GM12878 (cell line): Measurements from ENCODE around the gene ZG16. TPM values are rescaled to one million over a fixed set of nuclear protein-coding genes. Genes with fewer than 3 reads are reported as not detected.

Experiments used
- ATAC-seq: fragments of 200-7000 bp; cut with Tn5 transposase; 3 replicates; pipeline ENCODE4 v1.9.1; 2020; ENCODE audit warnings: mild to moderate bottlenecking, moderate library complexity
- BruUV-seq: library from RNA; stranded (reverse); fragments of 400-500 nt; replicated peaks from 2 replicates; lab custom pipeline; 2021; lab: Mats Ljungman, UMichigan
- CTCF ChIA-PET: fragments of 300-600 bp; sonication (Branson Sonifier 250); formaldehyde crosslinking; extraction: SDS; loops from one replicate; lab custom pipeline; 2021; ENCODE audit warnings: inconsistent platforms; lab: Yijun Ruan, JAX
- POLR2A ChIA-PET: fragments of 350-600 bp; formaldehyde crosslinking; extraction: SDS; loops from one replicate; lab custom pipeline; 2021; ENCODE audit warnings: inconsistent platforms; lab: Charles Lee
- RAD21 ChIA-PET: fragments of 300-600 bp; sonication (Branson Sonifier 250); formaldehyde crosslinking; loops from one replicate; lab custom pipeline; 2023; ENCODE audit warnings: antibody characterized with exemption; ENCODE audit not compliant: unreplicated experiment; lab: Charles Lee
- SMC1A ChIA-PET: fragments of 300-600 bp; sonication (Branson Sonifier 250); formaldehyde crosslinking; loops from one replicate; lab custom pipeline; 2023; ENCODE audit not compliant: unreplicated experiment, uncharacterized antibody; lab: Charles Lee
- DNase-seq: peaks from one replicate; pipeline ENCODE4 v3.0.0-alpha.2; 2011; ENCODE audit warnings: low read depth, low spot score
- FAIRE-seq: peaks from 3 replicates; lab custom pipeline; 2011; peaks lifted over from hg19 to GRCh38; lab: Jason Lieb, UNC
- H2AFZ ChIP-seq: 2 replicates; pipeline ENCODE4 v1.6.0; 2011; ENCODE audit warnings: low read depth, low read length, control low read depth; ENCODE audit not compliant: control insufficient read depth
- H3K27ac ChIP-seq: 2 replicates; pipeline ENCODE4 v1.5.1; 2011; ENCODE audit warnings: control low read depth; ENCODE audit not compliant: control insufficient read depth, insufficient read depth
- H3K27me3 ChIP-seq, 2 experiments: replicated peaks in 1 of 2; 2 replicates each; pipeline versions ENCODE4 v1.6.0 to v1.6.1; 2011; ENCODE audit warnings: low read length in 1 of 2; ENCODE audit not compliant: control insufficient read depth in 2 of 2, insufficient read depth in 2 of 2
- H3K36me3 ChIP-seq, 2 experiments: 2 replicates each; pipeline ENCODE4 v1.5.1; 2011; ENCODE audit warnings: low read length in 1 of 2; ENCODE audit not compliant: control insufficient read depth in 2 of 2, insufficient read depth in 2 of 2
- H3K4me1 ChIP-seq: 2 replicates; pipeline ENCODE4 v1.6.1; 2011; ENCODE audit warnings: mild to moderate bottlenecking, low read length, moderate library complexity, mixed read lengths; ENCODE audit not compliant: control insufficient read depth, insufficient read depth
- H3K4me2 ChIP-seq: 2 replicates; pipeline ENCODE4 v1.6.0; 2011; ENCODE audit warnings: control low read depth; ENCODE audit not compliant: control insufficient read depth, insufficient read depth
- H3K4me3 ChIP-seq: fragments of 200-600 bp; sonication (generic); 2 replicates; pipeline ENCODE4 v1.5.1; 2016
- H3K79me2 ChIP-seq: 2 replicates; pipeline ENCODE4 v1.6.0; 2011; ENCODE audit warnings: low read length; ENCODE audit not compliant: control insufficient read depth, insufficient read depth
- H3K9ac ChIP-seq: 2 replicates; pipeline ENCODE4 v1.8.0; 2011; ENCODE audit warnings: low read length, control low read depth, mixed read lengths; ENCODE audit not compliant: control insufficient read depth, insufficient read depth
- H3K9me3 ChIP-seq: replicated peaks from 3 replicates; pipeline ENCODE4 v1.5.1; 2011; ENCODE audit warnings: mild to moderate bottlenecking, low read length; ENCODE audit not compliant: control insufficient read depth, insufficient read depth
- H4K20me1 ChIP-seq: 2 replicates; pipeline ENCODE4 v1.6.0; 2011; ENCODE audit not compliant: control insufficient read depth, insufficient read depth
- BHLHE40 ChIP-seq, 2 experiments: fragments of 450-650 bp in 1 of 2; IDR thresholded peaks; 2 replicates each; pipeline ENCODE4 v1.6.1; 2011 to 2017; ENCODE audit warnings: low read depth in 2 of 2, borderline replicate concordance in 1 of 2, improper control_type of control experiment in 1 of 2, low read length in 1 of 2, mild to moderate bottlenecking in 1 of 2
- CEBPB ChIP-seq, 2 experiments: fragments of 150-350 bp in 1 of 2; IDR thresholded peaks; 2 replicates each; pipeline ENCODE4 v1.6.1; 2012 to 2014; ENCODE audit warnings: low read depth in 2 of 2, low read length in 2 of 2, borderline replicate concordance in 1 of 2, inconsistent platforms in 1 of 2
- CHD1 ChIP-seq: IDR thresholded peaks from 2 replicates; pipeline ENCODE4 v1.6.1; 2012; ENCODE audit warnings: low read depth, low read length, improper control_type of control experiment
- CREM ChIP-seq: IDR thresholded peaks from 2 replicates; pipeline ENCODE4 v1.6.1; 2014; ENCODE audit warnings: antibody characterized with exemption, low read depth
- GABPA ChIP-seq: IDR thresholded peaks from 2 replicates; pipeline ENCODE4 v1.6.1; 2014; ENCODE audit warnings: antibody characterized with exemption, low read depth, mild to moderate bottlenecking, inconsistent platforms
- GATAD2B ChIP-seq: fragments of 450-650 bp; conservative IDR thresholded peaks from 2 replicates; pipeline ENCODE4 v1.6.1; 2017; ENCODE audit warnings: low read depth, mild to moderate bottlenecking, moderate library complexity
- HCFC1 ChIP-seq: fragments of 150-350 bp; IDR thresholded peaks from 2 replicates; pipeline ENCODE4 v1.6.1; 2014; ENCODE audit warnings: low read length
- HDAC6 ChIP-seq: fragments of 200-600 bp; sonication (generic); IDR thresholded peaks from one replicate; pipeline ENCODE4 v1.8.0; 2017; ENCODE audit warnings: antibody characterized with exemption; ENCODE audit not compliant: unreplicated experiment
- IKZF2 ChIP-seq, 2 experiments: fragments of 450-650 bp; IDR thresholded peaks; 2 replicates each; pipeline ENCODE4 v1.6.1; 2017; ENCODE audit warnings: mild to moderate bottlenecking in 2 of 2, moderate library complexity in 2 of 2
- NFYB ChIP-seq: IDR thresholded peaks from 2 replicates; pipeline ENCODE4 v1.6.1; 2011; ENCODE audit warnings: low read depth, mild to moderate bottlenecking, low read length, improper control_type of control experiment, moderate library complexity; ENCODE audit not compliant: insufficient read depth
- NR2C1 ChIP-seq: fragments of 450-650 bp; IDR thresholded peaks from 2 replicates; pipeline ENCODE4 v1.6.1; 2017; ENCODE audit warnings: antibody characterized with exemption, mild to moderate bottlenecking, moderate library complexity
- PBX3 ChIP-seq: IDR thresholded peaks from 2 replicates; pipeline ENCODE4 v1.6.1; 2011; ENCODE audit warnings: mild to moderate bottlenecking, low read depth, low read length, moderate library complexity; ENCODE audit not compliant: insufficient replicate concordance
- PML ChIP-seq: IDR thresholded peaks from 2 replicates; pipeline ENCODE4 v1.6.1; 2012; ENCODE audit warnings: low read length, inconsistent platforms
- POLR2AphosphoS5 ChIP-seq: IDR thresholded peaks from 2 replicates; pipeline ENCODE4 v1.6.1; 2011; ENCODE audit warnings: mild to moderate bottlenecking, low read length, inconsistent platforms
- SMAD1 ChIP-seq: fragments of 450-650 bp; IDR thresholded peaks from 2 replicates; pipeline ENCODE4 v1.6.1; 2018; ENCODE audit warnings: mild to moderate bottlenecking, low read depth; ENCODE audit not compliant: partially characterized antibody
- TARDBP ChIP-seq: IDR thresholded peaks from 2 replicates; pipeline ENCODE4 v1.6.1; 2016; ENCODE audit warnings: borderline replicate concordance
- TBL1XR1 ChIP-seq: IDR thresholded peaks from 2 replicates; pipeline ENCODE4 v1.6.1; 2012; ENCODE audit warnings: low read depth, low read length, improper control_type of control experiment
- TCF12 ChIP-seq: IDR thresholded peaks from 2 replicates; pipeline ENCODE4 v1.6.1; 2011; ENCODE audit warnings: low read depth, mild to moderate bottlenecking, low read length
- YBX1 ChIP-seq: fragments of 450-650 bp; IDR thresholded peaks from 2 replicates; pipeline ENCODE4 v1.6.1; 2016; ENCODE audit warnings: antibody characterized with exemption
- WGBS: methylation state at CpG from one replicate; pipeline ENCODE4 v1.1.6; 2016; ENCODE audit warnings: low lambda C conversion rate; ENCODE audit not compliant: insufficient replicate concordance, insufficient coverage; ENCODE audit errors: missing lambda C conversion rate; 5-methylcytosine and 5-hydroxymethylcytosine counted together
- in situ Hi-C: fragments of 300-500 bp; cut with MboI; formaldehyde crosslinking; loops from 9 replicates; pipeline ENCODE4 v1.14.3; 2018; ENCODE audit warnings: mixed read lengths
- intact Hi-C: fragments of 100-400 bp; cut with micrococcal nuclease; formaldehyde crosslinking; loops from one replicate; pipeline ENCODE4 v1.14.2; 2022; ENCODE audit not compliant: unreplicated experiment
- polyA plus RNA-seq, 11 experiments: library from polyadenylated mRNA; depleted of rRNA in 4 of 11; unstranded in 6 of 11; stranded (reverse) in 5 of 11; fragments of >200 nt; fragmentation: Nextera tagmentation in 4 of 11; fragmentation: Illumina TruSeq in 1 of 11; extraction: Ambion mirVana in 4 of 11; extraction: Trizol in 1 of 11; gene quantifications; 1 replicate in 1 of 11; 2 replicates in 10 of 11; pipeline versions ENCODE4 v1.2.1 to v1.2.3, GENCODE V29; 2011 to 2016; ENCODE audit warnings: inconsistent platforms in 2 of 11, missing spikeins in 2 of 11, low read depth in 1 of 11
- total RNA-seq, 4 experiments: library from RNA; depleted of rRNA in 3 of 4; stranded (reverse); fragments of >200 nt in 3 of 4; fragmentation: Illumina TruSeq in 1 of 4; extraction: Trizol in 1 of 4; gene quantifications; 2 replicates each; pipeline versions ENCODE4 v1.2.1 to v1.2.3, GENCODE V29; 2013 to 2021
- TF ChIP-seq, protein P1 (sequence below): IDR thresholded peaks from 2 replicates; pipeline ENCODE4 v1.6.1; 2011; ENCODE audit warnings: low read depth, low read length, improper control_type of control experiment, borderline replicate concordance

ZG16 gene
- total and polyA plus RNA-seq, 10 of the 15 experiments (the other 5 are each of a cell fraction or from before 2014, with no cell fraction given): not detected

DNA sequence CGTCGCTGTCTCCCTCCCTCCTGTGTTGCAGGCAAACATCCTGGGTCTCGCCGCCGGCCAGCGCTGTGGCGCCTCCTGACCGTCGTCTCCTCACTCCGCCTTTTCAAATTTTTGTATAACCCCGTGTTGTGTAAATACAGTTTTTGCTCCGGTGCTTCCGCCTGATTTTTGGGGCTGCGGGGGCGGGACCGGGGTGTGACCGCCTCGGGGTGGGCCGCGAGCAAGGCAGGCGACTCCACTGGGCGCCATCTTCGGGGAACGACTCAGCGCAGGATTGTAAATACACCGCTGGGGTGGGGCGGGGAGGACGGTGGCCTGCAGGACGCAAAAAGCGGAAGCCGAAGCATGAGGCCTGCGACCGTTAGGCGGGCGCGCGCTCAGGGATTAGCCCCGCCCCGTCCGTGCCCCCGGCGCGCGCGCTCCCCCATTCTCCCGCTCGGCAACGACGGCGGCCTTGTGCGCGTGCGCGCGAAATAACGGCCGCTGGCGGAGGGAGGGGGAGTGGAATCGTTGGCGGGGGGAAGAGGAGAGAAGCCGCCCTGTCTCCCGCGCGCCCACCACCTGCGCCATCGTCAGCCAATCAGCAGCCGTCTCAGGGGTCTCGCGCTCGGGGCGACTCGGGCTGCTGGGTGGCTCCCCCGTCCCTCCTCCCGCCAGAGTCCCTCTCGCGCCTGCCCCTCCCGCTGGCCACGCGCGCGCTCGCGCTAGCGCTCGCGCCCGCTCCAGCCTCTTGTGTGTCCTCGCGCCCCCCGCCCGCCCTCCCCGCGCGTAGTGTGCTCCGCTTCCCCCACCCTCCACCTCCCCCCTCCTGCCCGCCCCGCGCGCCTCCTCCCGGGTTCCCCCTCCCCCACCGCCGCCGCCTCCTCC lies 27.4 kb downstream of the ZG16 start:
- no peaks in the 10 kb centered on the region for H3K27me3 ChIP-seq
- under 1% methylated on average over 59 of the region's 103 CpGs for WGBS
- no TSS peak for BruUV-seq
- POLR2A ChIA-PET: interaction anchor here (1.3 to 4.0 kb wide), 4 partner anchors 10 to 51 kb away, joined by 6 to 40 read pairs (median 10); partner anchors contain the start of genes MVP and PAGR1
- H3K9ac ChIP-seq: peak overlapping the region; percentile 92
- H4K20me1 ChIP-seq: no peaks in the 10 kb centered on the region
- peak overlapping the region; percentile 91 for H3K27ac ChIP-seq
- peaks cover 22% of the 10 kb centered on the region for H3K4me1 ChIP-seq
- peak; percentile 88 for FAIRE-seq
- peaks cover 24 to 28% of the 10 kb centered on the region in 2 experiments for H3K36me3 ChIP-seq
- RAD21 ChIA-PET: interaction anchor here (1.0 to 1.4 kb wide), 2 partner anchors 11 to 52 kb away, joined by 5 read pairs; partner anchors contain the start of gene PAGR1
- H3K4me2 ChIP-seq: peak overlapping the region; percentile 85
- DNase-seq: peak; percentile 76
- in situ Hi-C loops: no loop called here
- peak overlapping the region; percentile 73 for H3K4me3 ChIP-seq
- SMC1A ChIA-PET: interaction anchor here (0.8 to 4.6 kb wide), 5 partner anchors 10 to 82 kb away, joined by 3 to 38 read pairs (median 5); partner anchors contain the start of genes KIF22 and PAGR1
- peak; percentile 78 for ATAC-seq
- H3K9me3 ChIP-seq: no peaks in the 10 kb centered on the region
- H3K79me2 ChIP-seq: peaks cover 32% of the 10 kb centered on the region
- intact Hi-C loops: loop anchor here (1.0 to 5.0 kb wide), 2 partner anchors 15 to 103 kb away; partner anchors contain the start of gene KIF22
- CTCF ChIA-PET: interaction anchor here (0.7 to 2.9 kb wide), 4 partner anchors 11 to 74 kb away, joined by 3 to 24 read pairs (median 8); partner anchors contain the start of genes KIF22 and PAGR1
- H2AFZ ChIP-seq: peak overlapping the region; percentile 61
- peak; percentile 87; the same call in 1 of the 2 replicates for TF ChIP-seq POLR2AphosphoS5
- TF ChIP-seq CHD1: peak; percentile 88; the same call in 1 of the 2 replicates
- TF ChIP-seq HCFC1: peak; percentile 76
- TF ChIP-seq GABPA: no peak
- peak; percentile 58; the same call in 1 of the 2 replicates for TF ChIP-seq NFYB
- no peak for TF ChIP-seq SMAD1
- peak; percentile 57 to 86; a peak in 3 of 4 replicates for TF ChIP-seq BHLHE40 (IDR thresholded peaks at IDR 0.05; ENCODE audit: borderline replicate concordance in 1 of 2, low read depth in 2 of 2, low read length in 1 of 2)
- TF ChIP-seq TBL1XR1: peak; percentile 56; the same call in 1 of the 2 replicates
- peak; percentile 41; the same call in 1 of the 2 replicates for TF ChIP-seq TCF12
- TF ChIP-seq NR2C1: peak; percentile 21; the same call in 1 of the 2 replicates
- TF ChIP-seq IKZF2 (IDR thresholded peaks at IDR 0.05): peak; percentile 19 to 28; a peak in 2 of 4 replicates
- TF ChIP-seq CREM: peak; percentile 54
- TF ChIP-seq YBX1: no peak
- TF ChIP-seq PML: no peak
- 0 out of 2 replicates have a peak, but pooled peaks have one; percentile 73 for TF ChIP-seq TARDBP
- TF ChIP-seq, protein P1, sequence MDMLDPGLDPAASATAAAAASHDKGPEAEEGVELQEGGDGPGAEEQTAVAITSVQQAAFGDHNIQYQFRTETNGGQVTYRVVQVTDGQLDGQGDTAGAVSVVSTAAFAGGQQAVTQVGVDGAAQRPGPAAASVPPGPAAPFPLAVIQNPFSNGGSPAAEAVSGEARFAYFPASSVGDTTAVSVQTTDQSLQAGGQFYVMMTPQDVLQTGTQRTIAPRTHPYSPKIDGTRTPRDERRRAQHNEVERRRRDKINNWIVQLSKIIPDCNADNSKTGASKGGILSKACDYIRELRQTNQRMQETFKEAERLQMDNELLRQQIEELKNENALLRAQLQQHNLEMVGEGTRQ: peak; percentile 22
- no peak for TF ChIP-seq HDAC6
- TF ChIP-seq PBX3: no peak
- peak; percentile 75; the same call in 1 of the 2 replicates for TF ChIP-seq GATAD2B
- TF ChIP-seq CEBPB (IDR thresholded peaks at IDR 0.05; ENCODE audit: borderline replicate concordance in 1 of 2, low read depth in 2 of 2, low read length in 2 of 2): no peak
